Brain microvascular endothelial cell (primary cell): ENCODE measurements around the gene PDE8A.

Experiments used
- DNase-seq: peaks from one replicate; pipeline ENCODE4 v3.0.0-alpha.2; 2020
- H3K27ac ChIP-seq: fragments of 250-450 bp; sonication (Bioruptor Pico); 2 replicates; pipeline ENCODE4 v1.5.1; 2020; ENCODE audit warnings: mild to moderate bottlenecking, moderate library complexity
- H3K27me3 ChIP-seq: fragments of 250-450 bp; sonication (Bioruptor Pico); replicated peaks from 2 replicates; pipeline ENCODE4 v1.5.1; 2020; ENCODE audit warnings: mild to moderate bottlenecking
- H3K36me3 ChIP-seq: fragments of 250-450 bp; sonication (Bioruptor Pico); replicated peaks from 2 replicates; pipeline ENCODE4 v1.5.1; 2020; ENCODE audit warnings: mild to moderate bottlenecking
- H3K4me3 ChIP-seq: 2 replicates; pipeline ENCODE4 v1.5.1; 2011; ENCODE audit warnings: low read depth, mild to moderate bottlenecking, control low read depth, low read length, moderate library complexity
- in situ Hi-C: cut with HindIII; loops from 2 replicates; pipeline ENCODE4 v1.10.0; 2017; ENCODE audit warnings: low sequenced_read_pairs, low pct_ligation_motif_present
- TF ChIP-seq, protein P1 (sequence below): IDR thresholded peaks from 2 replicates; pipeline ENCODE4 v1.5.1; 2011; ENCODE audit warnings: low read depth, mild to moderate bottlenecking, moderate library complexity, low read length, control low read depth, inconsistent platforms; ENCODE audit errors: missing control alignments

The PDE8A gene

DNA sequence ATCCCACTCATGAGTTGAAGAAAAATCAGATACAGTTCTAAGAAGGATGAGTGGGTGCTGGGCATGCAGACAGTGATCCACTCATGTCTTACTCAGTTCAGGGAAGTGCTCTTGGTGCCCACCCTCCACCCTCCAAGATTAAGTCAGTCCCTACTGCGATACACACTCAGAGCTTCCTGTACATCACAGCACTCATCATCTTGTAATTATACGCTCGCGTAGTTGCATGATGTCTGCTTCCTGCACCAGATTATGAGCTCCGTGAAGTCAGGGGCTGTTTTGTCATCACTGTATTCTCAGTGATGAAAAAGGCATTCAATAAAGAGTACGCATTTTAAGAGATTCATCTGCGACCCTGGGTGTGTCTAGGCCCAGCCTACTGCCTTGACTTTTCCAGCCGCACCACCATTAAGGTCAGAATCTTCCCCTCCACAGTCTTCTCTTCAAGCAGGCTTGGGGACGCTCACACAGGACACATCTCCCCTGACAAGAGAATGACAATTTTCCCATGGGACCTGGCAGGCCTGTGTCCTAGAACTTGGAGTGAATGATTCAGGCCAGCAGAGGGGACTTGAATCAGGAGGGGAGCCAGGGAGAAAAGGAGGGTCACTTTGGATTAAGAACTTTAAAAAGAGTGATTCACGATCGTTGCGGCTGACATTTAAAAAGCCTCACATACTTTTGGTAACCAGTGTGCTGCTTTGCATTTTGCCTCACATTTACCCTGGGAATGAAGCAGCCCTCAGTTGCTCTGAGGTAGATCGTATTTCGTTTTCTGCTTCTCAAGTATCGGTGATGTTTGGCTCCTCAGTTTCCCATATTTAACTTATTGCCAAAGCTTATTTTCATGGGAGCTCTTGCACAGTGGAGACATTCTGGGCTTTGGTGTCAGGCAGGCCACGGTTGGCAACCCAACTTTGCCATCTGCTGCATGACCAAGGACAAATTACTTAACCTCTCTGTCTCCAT lies 7.9 kb upstream of the PDE8A start:
- TF ChIP-seq, protein P1, sequence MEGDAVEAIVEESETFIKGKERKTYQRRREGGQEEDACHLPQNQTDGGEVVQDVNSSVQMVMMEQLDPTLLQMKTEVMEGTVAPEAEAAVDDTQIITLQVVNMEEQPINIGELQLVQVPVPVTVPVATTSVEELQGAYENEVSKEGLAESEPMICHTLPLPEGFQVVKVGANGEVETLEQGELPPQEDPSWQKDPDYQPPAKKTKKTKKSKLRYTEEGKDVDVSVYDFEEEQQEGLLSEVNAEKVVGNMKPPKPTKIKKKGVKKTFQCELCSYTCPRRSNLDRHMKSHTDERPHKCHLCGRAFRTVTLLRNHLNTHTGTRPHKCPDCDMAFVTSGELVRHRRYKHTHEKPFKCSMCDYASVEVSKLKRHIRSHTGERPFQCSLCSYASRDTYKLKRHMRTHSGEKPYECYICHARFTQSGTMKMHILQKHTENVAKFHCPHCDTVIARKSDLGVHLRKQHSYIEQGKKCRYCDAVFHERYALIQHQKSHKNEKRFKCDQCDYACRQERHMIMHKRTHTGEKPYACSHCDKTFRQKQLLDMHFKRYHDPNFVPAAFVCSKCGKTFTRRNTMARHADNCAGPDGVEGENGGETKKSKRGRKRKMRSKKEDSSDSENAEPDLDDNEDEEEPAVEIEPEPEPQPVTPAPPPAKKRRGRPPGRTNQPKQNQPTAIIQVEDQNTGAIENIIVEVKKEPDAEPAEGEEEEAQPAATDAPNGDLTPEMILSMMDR = peak; percentile 9
- H3K4me3 ChIP-seq = no peak overlapping the region
- in situ Hi-C loops = no loop called here
- H3K36me3 ChIP-seq = no peaks in the 10 kb centered on the region
- no peaks in the 10 kb centered on the region for H3K27me3 ChIP-seq
- peak overlapping the region; percentile 36 for H3K27ac ChIP-seq
- DNase-seq = peak; percentile 14

DNA sequence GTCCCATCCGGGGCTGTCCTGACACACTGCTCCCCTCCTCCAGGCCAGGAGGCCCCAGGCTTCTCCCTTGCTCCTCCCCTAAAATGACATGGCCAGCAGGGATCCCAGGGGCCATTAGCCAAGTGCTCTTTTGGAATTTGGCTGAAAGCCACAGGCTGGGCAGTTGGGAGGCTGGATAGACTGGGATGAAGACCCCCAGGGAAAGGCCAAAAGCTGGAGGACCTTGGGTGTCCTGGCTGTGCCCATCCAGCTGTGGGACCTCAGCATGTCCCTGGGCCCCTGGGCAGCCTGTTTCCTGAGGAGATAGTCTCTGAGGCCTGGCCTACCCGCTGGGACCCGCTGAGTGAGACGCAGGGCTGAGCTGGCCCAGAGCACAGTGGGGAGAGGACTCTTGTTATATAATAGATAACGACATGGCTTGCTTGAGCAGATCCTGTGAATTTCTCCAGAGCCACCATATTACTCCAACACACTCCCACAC lies 5.7 kb upstream of the PDE8A start:
- no peak overlapping the region for H3K4me3 ChIP-seq
- no peak for DNase-seq
- no peaks in the 10 kb centered on the region for H3K27me3 ChIP-seq
- no peak overlapping the region for H3K27ac ChIP-seq
- TF ChIP-seq, protein P1 = no peak
- no peaks in the 10 kb centered on the region for H3K36me3 ChIP-seq
- in situ Hi-C loops = no loop called here

DNA sequence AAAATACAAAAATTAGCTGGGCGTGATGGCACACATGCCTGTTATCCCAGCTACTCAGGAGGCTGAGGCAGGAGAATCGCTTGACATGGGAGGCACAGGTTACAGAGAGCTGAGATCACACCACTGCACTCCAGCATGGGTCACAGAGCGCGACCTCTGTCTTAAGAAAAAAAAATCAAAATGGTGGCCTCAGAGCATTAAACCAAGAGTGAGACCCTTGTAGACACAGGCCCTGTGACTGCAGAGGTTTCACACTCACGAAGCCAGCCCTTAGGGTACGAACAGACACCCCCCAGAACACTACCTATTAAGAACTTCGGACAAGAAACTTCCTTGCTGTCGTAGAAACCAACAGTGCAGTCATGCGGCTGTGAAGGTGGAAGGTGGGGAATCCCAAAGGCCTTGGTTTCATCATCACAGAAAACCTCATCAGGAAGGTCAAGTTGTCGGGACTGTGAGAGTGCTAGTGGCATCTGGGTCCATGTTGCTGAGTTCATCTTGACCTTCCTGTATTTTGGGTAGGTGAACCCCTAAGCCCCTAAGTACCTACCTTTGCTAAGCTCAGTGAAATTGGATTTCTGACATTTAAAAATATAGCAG lies 4.8 kb upstream of the PDE8A start:
- TF ChIP-seq, protein P1 = no peak
- in situ Hi-C loops = no loop called here
- Histone ChIP-seq H3K27ac (no peak overlapping the region), H3K4me3 (no peak overlapping the region), H3K36me3 (no peaks in the 10 kb centered on the region), H3K27me3 (no peaks in the 10 kb centered on the region)
- no peak for DNase-seq

DNA sequence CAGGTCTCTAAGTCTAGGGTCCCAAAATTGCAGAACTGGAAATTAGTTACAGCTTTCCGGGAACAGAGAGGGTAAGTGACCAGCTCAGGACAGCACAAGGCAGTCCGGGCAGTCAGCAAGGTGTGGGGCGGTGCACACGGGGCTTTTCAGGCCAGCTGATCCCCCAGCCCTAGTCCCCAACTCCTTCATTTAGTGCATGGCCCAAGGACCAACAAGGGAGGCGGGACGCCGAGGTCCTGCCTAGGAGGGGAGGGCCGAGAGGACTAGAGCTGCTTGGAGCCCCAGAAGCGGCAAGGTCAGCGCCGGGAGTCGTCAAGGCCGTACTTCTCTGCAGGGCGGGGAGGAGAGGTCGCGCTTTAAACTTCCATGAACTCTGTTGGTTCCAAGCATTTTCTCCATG lies 2.0 kb upstream of the PDE8A start:
- DNase-seq = no peak
- H3K27ac ChIP-seq = no peak overlapping the region
- in situ Hi-C loops = no loop called here
- TF ChIP-seq, protein P1 = no peak
- no peaks in the 10 kb centered on the region for H3K27me3 ChIP-seq
- H3K4me3 ChIP-seq = peak overlapping the region; percentile 80
- H3K36me3 ChIP-seq = no peaks in the 10 kb centered on the region

DNA sequence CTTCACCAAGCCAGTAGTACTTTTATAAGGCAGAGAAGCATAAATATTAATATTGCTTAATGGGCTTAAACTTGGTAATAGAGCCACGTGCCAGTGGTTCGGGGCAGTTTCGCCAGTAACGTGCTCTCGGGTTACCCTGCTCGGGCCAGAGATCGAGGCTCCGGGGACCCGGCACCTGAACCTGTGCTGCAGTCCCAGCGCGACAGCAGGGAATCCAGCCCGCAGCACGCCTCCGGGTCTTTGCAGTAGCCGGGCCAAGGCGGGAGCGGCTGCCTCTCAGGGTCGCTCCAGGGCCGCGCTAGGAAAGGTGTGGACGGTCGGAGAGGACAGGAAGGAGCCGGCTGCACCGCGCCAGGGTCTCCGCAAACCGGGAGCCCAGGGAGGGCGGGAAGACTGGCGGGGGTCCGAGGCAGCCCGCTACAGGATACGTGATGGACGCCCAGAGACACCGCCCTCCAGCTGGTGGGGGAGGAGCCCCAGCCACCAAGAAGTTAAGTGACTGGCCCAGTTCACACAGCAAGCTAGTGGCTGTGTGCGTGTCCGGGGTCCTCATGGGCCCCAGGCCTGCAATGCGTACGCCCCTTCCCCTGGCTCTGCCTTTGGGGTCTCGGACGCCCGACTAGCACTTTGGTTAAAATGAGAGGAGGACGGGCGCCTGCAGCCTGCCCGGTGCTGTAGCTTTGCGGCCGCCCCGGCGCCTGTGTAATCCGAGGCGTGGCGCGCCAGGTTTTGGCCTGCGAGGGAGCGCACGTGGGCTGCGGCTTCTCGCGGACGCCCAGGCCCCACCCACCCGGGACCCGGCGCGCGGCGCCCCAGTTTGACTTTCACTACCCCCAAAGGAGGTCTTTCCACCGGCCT lies 1.2 kb upstream of the PDE8A start:
- in situ Hi-C loops = no loop called here
- H3K4me3 ChIP-seq = peak overlapping the region; percentile 80
- DNase-seq = peak; percentile 82

More for the DNA sequence above, 1.2 kb upstream of the PDE8A start:
- Histone ChIP-seq H3K36me3 (no peaks in the 10 kb centered on the region), H3K27me3 (no peaks in the 10 kb centered on the region), H3K27ac (peak overlapping the region; percentile 82)
- TF ChIP-seq, protein P1 = no peak
